C4-2B (cell line): Measurements from ENCODE around the gene LRRC75A.

Experiments used
- CTCF ChIP-seq: fragments of 450-650 bp; conservative IDR thresholded peaks from 2 replicates; pipeline ENCODE4 v1.5.1; 2017; ENCODE audit warnings: mild to moderate bottlenecking
- ZFX ChIP-seq: fragments of 450-650 bp; IDR thresholded peaks from 2 replicates; pipeline ENCODE4 v1.6.1; 2017

DNA sequence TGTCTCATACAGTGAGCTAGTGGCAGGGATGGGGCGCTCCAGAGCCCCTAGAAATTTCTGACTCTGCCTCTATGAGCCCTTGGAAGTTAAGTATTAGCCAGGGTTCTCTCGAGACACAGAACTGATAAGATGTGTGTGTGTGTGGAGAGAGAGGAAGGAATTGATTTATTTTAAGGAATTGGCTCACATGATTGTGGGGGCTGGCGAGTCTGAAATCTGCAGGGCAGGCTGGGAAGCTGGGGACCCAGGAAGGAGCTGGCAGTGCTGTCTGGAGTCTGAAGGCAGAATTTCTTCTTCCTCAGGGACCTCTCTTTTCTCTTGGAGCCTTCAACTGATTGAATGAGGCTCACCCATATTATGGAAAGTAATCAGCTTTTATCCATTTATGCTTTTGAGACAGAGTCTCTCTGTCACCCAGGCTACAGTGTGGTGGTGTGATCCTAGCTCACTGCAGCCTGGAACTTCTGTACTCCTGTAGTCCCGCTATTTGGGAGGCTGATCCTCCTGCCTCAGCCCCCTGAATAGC is 16.8 kb downstream of the LRRC75A start:
- TF ChIP-seq CTCF (no peak), ZFX (no peak)
